Measurements from ENCODE around the gene SOD1. TPM values are rescaled to one million over a fixed set of nuclear protein-coding genes. Genes with fewer than 3 reads are reported as not detected.
A peak's percentile ranks its signal among the peaks of the same experiment; 100 is the strongest.
"Not testable (repeated sequence)": the region's sequence is repeated elsewhere in the genome, so short reads cannot be mapped to it uniquely, and the experiment has no call there.

SOD1 gene
- total and polyA plus RNA-seq, 8 donors, result 45.5 to 358 (median 177) TPM

GRCh38 chr21:31623664-31624063 lies 35.8 kb upstream of the SOD1 start:
- 81 to 90% (median 86%) methylated on average over 6 of the region's 6 CpGs for WGBS, 5 donors
- TF ChIP-seq POLR2A (IDR thresholded peaks at IDR 0.05), result no peak
- TF ChIP-seq, protein P1, sequence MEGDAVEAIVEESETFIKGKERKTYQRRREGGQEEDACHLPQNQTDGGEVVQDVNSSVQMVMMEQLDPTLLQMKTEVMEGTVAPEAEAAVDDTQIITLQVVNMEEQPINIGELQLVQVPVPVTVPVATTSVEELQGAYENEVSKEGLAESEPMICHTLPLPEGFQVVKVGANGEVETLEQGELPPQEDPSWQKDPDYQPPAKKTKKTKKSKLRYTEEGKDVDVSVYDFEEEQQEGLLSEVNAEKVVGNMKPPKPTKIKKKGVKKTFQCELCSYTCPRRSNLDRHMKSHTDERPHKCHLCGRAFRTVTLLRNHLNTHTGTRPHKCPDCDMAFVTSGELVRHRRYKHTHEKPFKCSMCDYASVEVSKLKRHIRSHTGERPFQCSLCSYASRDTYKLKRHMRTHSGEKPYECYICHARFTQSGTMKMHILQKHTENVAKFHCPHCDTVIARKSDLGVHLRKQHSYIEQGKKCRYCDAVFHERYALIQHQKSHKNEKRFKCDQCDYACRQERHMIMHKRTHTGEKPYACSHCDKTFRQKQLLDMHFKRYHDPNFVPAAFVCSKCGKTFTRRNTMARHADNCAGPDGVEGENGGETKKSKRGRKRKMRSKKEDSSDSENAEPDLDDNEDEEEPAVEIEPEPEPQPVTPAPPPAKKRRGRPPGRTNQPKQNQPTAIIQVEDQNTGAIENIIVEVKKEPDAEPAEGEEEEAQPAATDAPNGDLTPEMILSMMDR (IDR thresholded peaks at IDR 0.05), result no peak
- no peak for TF ChIP-seq POLR2AphosphoS5 (IDR thresholded peaks at IDR 0.05)
- TF ChIP-seq EP300 (IDR thresholded peaks at IDR 0.05), result no peak
- intact Hi-C loops (cut with DNase I; ENCODE audit: low total_unique reads), result no loop called here

GRCh38 chr21:31624181-31624580 lies 35.3 kb upstream of the SOD1 start:
- no peak overlapping the region for H3K27ac ChIP-seq
- H3K4me3 ChIP-seq, result no peak overlapping the region
- DNase-seq, result no peak
- TF ChIP-seq EP300 (IDR thresholded peaks at IDR 0.05) (no peak), POLR2A (IDR thresholded peaks at IDR 0.05) (no peak), POLR2AphosphoS5 (IDR thresholded peaks at IDR 0.05) (no peak)
- TF ChIP-seq, protein P1 (IDR thresholded peaks at IDR 0.05), result no peak
- intact Hi-C loops (cut with DNase I; ENCODE audit: low total_unique reads), result no loop called here
- H3K9me3 ChIP-seq, result no peaks in the 10 kb centered on the region
- H3K4me1 ChIP-seq, result no peaks in the 10 kb centered on the region
- no peaks in the 10 kb centered on the region for H3K36me3 ChIP-seq
- no peaks in the 10 kb centered on the region for H3K27me3 ChIP-seq
- 67 to 75% (median 69%) methylated on average over 3 of the region's 3 CpGs for WGBS, 5 donors

More at GRCh38 chr21:31623664-31624063, 35.8 kb upstream of the SOD1 start:
- H3K27ac ChIP-seq, result no peak overlapping the region
- no peaks in the 10 kb centered on the region for H3K36me3 ChIP-seq
- peaks cover 0 to 2% (median 0%) of the 10 kb centered on the region in 4 donors for H3K9me3 ChIP-seq
- no peaks in the 10 kb centered on the region for H3K27me3 ChIP-seq
- no peak for DNase-seq
- H3K4me1 ChIP-seq, result no peaks in the 10 kb centered on the region
- H3K4me3 ChIP-seq, result no peak overlapping the region

DNA sequence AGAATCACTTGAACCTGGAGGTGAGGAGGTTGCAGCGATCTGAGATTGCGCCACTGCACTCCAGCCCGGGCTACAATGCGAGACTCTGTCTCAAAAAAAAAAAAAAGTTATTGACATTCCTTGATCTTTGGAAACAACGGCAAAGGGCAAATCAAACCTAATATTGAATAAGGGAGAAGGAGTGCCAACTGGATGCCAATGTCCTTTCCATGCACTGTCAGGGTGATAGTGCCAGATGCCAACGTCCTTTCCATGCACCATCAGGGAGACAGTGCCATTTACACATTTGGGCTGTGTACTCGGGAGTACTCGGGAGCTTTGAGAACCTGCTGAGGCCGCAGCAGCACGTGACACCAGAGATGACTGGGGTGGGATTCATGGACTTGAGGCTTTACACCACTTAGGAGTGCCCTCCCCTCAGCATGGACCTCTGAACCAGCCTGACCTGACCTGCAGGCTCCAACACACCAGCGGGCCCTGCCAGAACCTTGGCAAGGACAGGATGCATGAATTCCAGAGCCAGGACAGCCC lies 34.5 kb upstream of the SOD1 start:
- TF ChIP-seq, protein P1 (IDR thresholded peaks at IDR 0.05), result no peak
- TF ChIP-seq POLR2A (IDR thresholded peaks at IDR 0.05), result no peak
- no peak for TF ChIP-seq POLR2AphosphoS5 (IDR thresholded peaks at IDR 0.05)
- no peak for TF ChIP-seq EP300 (IDR thresholded peaks at IDR 0.05)
- Histone ChIP-seq H3K4me3 (no peak overlapping the region), H3K9me3 (no peaks in the 10 kb centered on the region), H3K36me3 (no peaks in the 10 kb centered on the region), H3K27me3 (no peaks in the 10 kb centered on the region), H3K4me1 (peaks cover 0 to 3% (median 1%) of the 10 kb centered on the region in 4 donors), H3K27ac (no peak overlapping the region)
- 84 to 89% (median 86%) methylated on average over 11 of the region's 11 CpGs for WGBS, 5 donors
- intact Hi-C loops (cut with DNase I; ENCODE audit: low total_unique reads), result no loop called here
- no peak for DNase-seq

- TF ChIP-seq POLR2AphosphoS5 (IDR thresholded peaks at IDR 0.05), result peak in 1 of 3 donors; percentile 54
- TF ChIP-seq EP300 (IDR thresholded peaks at IDR 0.05), result no peak
- intact Hi-C loops (cut with DNase I; ENCODE audit: low total_unique reads), result no loop called here
- WGBS, 5 donors, result 22 to 55% (median 28%) methylated on average over 8 of the region's 8 CpGs
These were observed 29.4 kb upstream of the SOD1 start for GRCh38 chr21:31629972-31630711.

DNA sequence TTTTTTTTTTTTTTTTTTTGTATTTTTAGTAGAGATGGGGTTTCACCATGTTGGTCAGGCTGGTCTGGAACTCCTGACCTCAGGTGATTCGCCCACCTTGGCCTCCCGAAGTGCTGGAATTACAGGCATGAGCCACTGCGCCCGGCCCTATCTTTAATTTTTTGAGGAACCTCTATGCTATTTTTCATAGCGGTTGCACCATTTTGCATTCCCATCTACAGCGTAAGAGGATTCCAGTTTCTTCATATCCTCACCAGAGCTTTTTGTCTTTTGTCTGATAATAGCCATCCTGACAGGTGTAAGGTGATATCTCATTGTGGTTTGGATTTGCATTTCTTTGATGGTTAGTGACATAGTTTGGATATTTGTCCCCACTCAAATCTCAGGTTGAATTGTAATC lies 27.6 kb upstream of the SOD1 start:
- WGBS, 5 donors, result 95 to 99% (median 96%) methylated on average over 6 of the region's 6 CpGs

More at GRCh38 chr21:31629972-31630711, 29.4 kb upstream of the SOD1 start:
- H3K27ac ChIP-seq, result peak overlapping the region in 1 of 5 donors; percentile 36
- H3K4me3 ChIP-seq, result no peak overlapping the region
- no peaks in the 10 kb centered on the region for H3K36me3 ChIP-seq
- no peaks in the 10 kb centered on the region for H3K27me3 ChIP-seq
- H3K4me1 ChIP-seq, result peaks cover 0 to 11% (median 3%) of the 10 kb centered on the region in 4 donors
- no peaks in the 10 kb centered on the region for H3K9me3 ChIP-seq
- DNase-seq, result peak; percentile 80 to 84

More for the DNA sequence above, 27.6 kb upstream of the SOD1 start:
- H3K4me3 ChIP-seq; H3K27ac ChIP-seq; H3K9me3 ChIP-seq; H3K27me3 ChIP-seq; H3K36me3 ChIP-seq; DNase-seq; intact Hi-C loops (cut with DNase I; ENCODE audit: low total_unique reads): not testable (repeated sequence)
- H3K4me1 ChIP-seq, result peaks cover 0 to 11% (median 3%) of the 10 kb centered on the region in 4 donors
